NCI-H526 (cell line): ENCODE measurements around the gene PHACTR1.

Source experiments
- DNase-seq, 2 experiments: peaks; one replicate each; lab custom pipeline; 2025; lab: John Stamatoyannopoulos, UW

PHACTR1 gene

GRCh38 chr6:12952318-12952717, 235.8 kb downstream of the PHACTR1 start:
- DNase-seq, result no peak

- no peak for DNase-seq
Measured at GRCh38 chr6:12955956-12956355, 239.4 kb downstream of the PHACTR1 start.

GRCh38 chr6:12956991-12957320, 240.4 kb downstream of the PHACTR1 start:
- DNase-seq, result no peak

- peak in 1 of 2 experiments; percentile 30 for DNase-seq
Measured at GRCh38 chr6:12957321-12958051, 240.9 kb downstream of the PHACTR1 start.

- no peak for DNase-seq
Measured at GRCh38 chr6:12958052-12958706, 241.6 kb downstream of the PHACTR1 start.

- no peak for DNase-seq
Measured at GRCh38 chr6:12961761-12962160, 245.2 kb downstream of the PHACTR1 start.

- DNase-seq, result no peak
Measured at GRCh38 chr6:12962529-12962928, 246.0 kb downstream of the PHACTR1 start.

GRCh38 chr6:12962987-12963386, 246.4 kb downstream of the PHACTR1 start:
- DNase-seq, result no peak

GRCh38 chr6:12963567-12963966, 247.0 kb downstream of the PHACTR1 start:
- DNase-seq, result no peak

GRCh38 chr6:12967686-12968085, 251.1 kb downstream of the PHACTR1 start:
- no peak for DNase-seq

GRCh38 chr6:12968290-12968689, 251.7 kb downstream of the PHACTR1 start:
- no peak for DNase-seq

GRCh38 chr6:12968839-12969558, 252.4 kb downstream of the PHACTR1 start:
- DNase-seq, result no peak

- no peak for DNase-seq
Measured at GRCh38 chr6:12969966-12970365, 253.4 kb downstream of the PHACTR1 start.

- DNase-seq, result no peak
Measured at GRCh38 chr6:12973386-12973785, 256.8 kb downstream of the PHACTR1 start.

- DNase-seq, result no peak
Measured at GRCh38 chr6:12974551-12974950, 258.0 kb downstream of the PHACTR1 start.

- DNase-seq, result no peak
Measured at GRCh38 chr6:12976366-12976765, 259.8 kb downstream of the PHACTR1 start.

GRCh38 chr6:12977206-12977605, 260.6 kb downstream of the PHACTR1 start:
- DNase-seq, result no peak

GRCh38 chr6:12977806-12978205, 261.2 kb downstream of the PHACTR1 start:
- DNase-seq, result no peak

- DNase-seq, result no peak
Measured at GRCh38 chr6:12980741-12981140, 264.2 kb downstream of the PHACTR1 start.

GRCh38 chr6:12984776-12985175, 268.2 kb downstream of the PHACTR1 start:
- DNase-seq, result no peak

GRCh38 chr6:12987783-12988182, 271.2 kb downstream of the PHACTR1 start:
- no peak for DNase-seq

GRCh38 chr6:12990162-12990561, 273.6 kb downstream of the PHACTR1 start:
- no peak for DNase-seq

- DNase-seq, result no peak
Measured at GRCh38 chr6:12991435-12991834, 274.9 kb downstream of the PHACTR1 start.
